Osteoblast (primary cell): ENCODE measurements around the gene EXOC3L4. TPM values are rescaled to one million over a fixed set of nuclear protein-coding genes. Genes with fewer than 3 reads are reported as not detected.

Experiments
- DNase-seq: peaks from one replicate; pipeline ENCODE4 v3.0.0; 2011; ENCODE audit warnings: low spot score, mixed read lengths; ENCODE audit not compliant: insufficient read length; ENCODE audit errors: missing footprints
- H2AFZ ChIP-seq: 2 replicates; pipeline ENCODE4 v1.6.0; 2011; ENCODE audit warnings: mild to moderate bottlenecking, low read length
- H3K27ac ChIP-seq: 2 replicates; pipeline ENCODE4 v1.5.1; 2011; ENCODE audit warnings: mild to moderate bottlenecking, low read depth, low read length, moderate library complexity
- H3K27me3 ChIP-seq: 2 replicates; pipeline ENCODE4 v1.6.0; 2012; ENCODE audit warnings: mild to moderate bottlenecking, control low read depth, inconsistent platforms, low read length, moderate library complexity; ENCODE audit not compliant: insufficient read depth
- H3K36me3 ChIP-seq: 2 replicates; pipeline ENCODE4 v1.5.1; 2011; ENCODE audit warnings: mild to moderate bottlenecking, low read length, control low read depth, moderate library complexity; ENCODE audit not compliant: insufficient read depth
- H3K4me1 ChIP-seq: 2 replicates; pipeline ENCODE4 v1.5.1; 2011; ENCODE audit warnings: mild to moderate bottlenecking, low read length, control low read depth, moderate library complexity; ENCODE audit not compliant: insufficient read depth
- H3K4me2 ChIP-seq: 2 replicates; pipeline ENCODE4 v1.6.0; 2011; ENCODE audit warnings: mild to moderate bottlenecking, low read length; ENCODE audit not compliant: insufficient read depth
- H3K4me3 ChIP-seq: fragments of 200-600 bp; sonication (generic); 3 replicates; pipeline ENCODE4 v1.5.1; 2012; ENCODE audit warnings: mild to moderate bottlenecking, low read length, inconsistent platforms; ENCODE audit not compliant: insufficient read depth
- H3K79me2 ChIP-seq: 2 replicates; pipeline ENCODE4 v1.6.0; 2012; ENCODE audit warnings: mild to moderate bottlenecking, low read length, control low read depth, inconsistent platforms; ENCODE audit not compliant: insufficient read depth
- H3K9me3 ChIP-seq: 2 replicates; pipeline ENCODE4 v1.5.1; 2011; ENCODE audit warnings: low read depth, low read length, control low read depth
- H4K20me1 ChIP-seq: 2 replicates; pipeline ENCODE4 v1.6.0; 2012; ENCODE audit warnings: mild to moderate bottlenecking, low read length, control low read depth; ENCODE audit not compliant: insufficient read depth
- total RNA-seq: library from RNA; depleted of rRNA; stranded (reverse); fragments of >200 nt; gene quantifications from 2 replicates; pipeline ENCODE4 v1.2.3, GENCODE V29; 2012
- TF ChIP-seq, protein P1 (sequence below): IDR thresholded peaks from 2 replicates; pipeline ENCODE4 v1.5.1; 2011; ENCODE audit warnings: mild to moderate bottlenecking, low read depth, low read length, moderate library complexity; ENCODE audit errors: extremely low read depth

EXOC3L4 gene
- total RNA-seq, 1 donor = not detected

DNA sequence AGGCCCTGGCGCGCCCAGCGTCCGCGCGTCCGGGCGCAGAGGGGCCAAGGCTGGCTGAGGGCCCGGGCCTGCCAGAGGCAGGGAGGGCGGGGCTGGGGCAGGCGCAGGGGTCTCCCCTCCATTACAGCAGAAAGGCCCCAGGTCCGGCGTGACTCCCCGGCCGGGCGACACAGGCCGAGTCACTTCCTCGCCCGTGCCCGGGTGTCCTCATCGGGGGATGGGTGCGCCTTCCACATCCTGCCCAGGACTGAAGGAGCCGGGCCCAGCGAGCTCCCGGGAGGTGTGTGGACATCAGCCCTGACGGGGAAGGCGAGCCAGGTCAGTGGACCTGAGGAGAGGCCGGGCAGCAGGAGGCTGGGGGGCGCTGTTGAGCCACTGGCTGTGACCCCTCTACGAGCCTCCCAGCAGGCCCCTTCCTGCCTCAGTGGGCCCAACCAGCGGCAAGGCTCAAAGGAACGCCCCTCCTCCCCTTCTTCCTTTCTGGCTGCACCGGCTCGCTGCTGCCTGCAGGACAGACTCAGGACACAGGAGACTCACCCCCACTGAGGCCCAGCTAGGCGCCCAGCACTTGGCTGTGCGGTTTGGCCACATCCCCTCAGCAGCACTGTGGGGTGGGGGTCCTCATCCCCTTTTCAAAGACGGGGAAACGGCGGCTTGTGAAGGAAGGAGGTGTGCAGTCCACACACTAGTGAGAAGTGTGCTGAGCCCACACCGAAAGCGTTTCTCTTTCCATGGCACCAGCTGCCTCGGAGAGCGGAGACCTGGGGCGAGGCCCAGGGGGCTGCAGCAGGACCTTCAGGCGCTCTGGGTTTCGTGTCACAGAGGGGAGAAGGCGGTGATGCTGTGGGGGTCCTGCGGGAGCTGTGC is 29.3 kb downstream of the EXOC3L4 start:
- Histone ChIP-seq H3K27me3 (no peaks in the 10 kb centered on the region), H4K20me1 (peaks cover 36% of the 10 kb centered on the region), H3K9me3 (no peaks in the 10 kb centered on the region), H3K4me2 (peak overlapping the region; percentile 84), H3K36me3 (peaks cover 5% of the 10 kb centered on the region), H3K79me2 (peaks cover 25% of the 10 kb centered on the region), H3K27ac (no peak overlapping the region), H2AFZ (peak overlapping the region; percentile 67), H3K4me1 (peaks cover 40% of the 10 kb centered on the region), H3K4me3 (peak overlapping the region; percentile 75)
- TF ChIP-seq, protein P1, sequence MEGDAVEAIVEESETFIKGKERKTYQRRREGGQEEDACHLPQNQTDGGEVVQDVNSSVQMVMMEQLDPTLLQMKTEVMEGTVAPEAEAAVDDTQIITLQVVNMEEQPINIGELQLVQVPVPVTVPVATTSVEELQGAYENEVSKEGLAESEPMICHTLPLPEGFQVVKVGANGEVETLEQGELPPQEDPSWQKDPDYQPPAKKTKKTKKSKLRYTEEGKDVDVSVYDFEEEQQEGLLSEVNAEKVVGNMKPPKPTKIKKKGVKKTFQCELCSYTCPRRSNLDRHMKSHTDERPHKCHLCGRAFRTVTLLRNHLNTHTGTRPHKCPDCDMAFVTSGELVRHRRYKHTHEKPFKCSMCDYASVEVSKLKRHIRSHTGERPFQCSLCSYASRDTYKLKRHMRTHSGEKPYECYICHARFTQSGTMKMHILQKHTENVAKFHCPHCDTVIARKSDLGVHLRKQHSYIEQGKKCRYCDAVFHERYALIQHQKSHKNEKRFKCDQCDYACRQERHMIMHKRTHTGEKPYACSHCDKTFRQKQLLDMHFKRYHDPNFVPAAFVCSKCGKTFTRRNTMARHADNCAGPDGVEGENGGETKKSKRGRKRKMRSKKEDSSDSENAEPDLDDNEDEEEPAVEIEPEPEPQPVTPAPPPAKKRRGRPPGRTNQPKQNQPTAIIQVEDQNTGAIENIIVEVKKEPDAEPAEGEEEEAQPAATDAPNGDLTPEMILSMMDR = peak; percentile 38
- DNase-seq = peak; percentile 98

DNA sequence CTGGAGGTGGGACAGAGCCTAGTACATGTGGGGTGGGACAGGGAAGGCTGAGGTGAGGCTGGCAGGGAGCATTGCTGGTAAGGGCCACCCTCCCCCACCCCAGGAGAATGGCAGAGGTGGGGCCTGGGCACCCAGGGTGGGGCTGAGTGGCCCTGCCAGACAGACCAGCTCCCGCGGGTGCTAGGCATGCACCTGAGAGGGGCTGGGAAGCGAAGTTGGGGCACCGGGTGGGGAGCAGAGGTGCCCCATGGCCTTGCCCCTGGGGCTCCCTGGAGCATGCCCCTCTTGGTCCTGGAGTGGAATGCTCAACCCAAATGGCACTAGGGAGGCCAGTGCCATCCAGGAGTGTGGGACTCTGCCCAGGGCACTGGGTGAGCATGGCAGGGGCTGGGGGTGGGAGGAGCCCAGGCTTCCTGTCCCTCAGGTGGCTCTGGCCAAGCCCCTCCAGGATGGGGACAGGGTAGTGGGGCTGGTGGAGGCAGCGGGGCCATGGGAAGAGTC is 30.0 kb downstream of the EXOC3L4 start:
- TF ChIP-seq, protein P1 = no peak
- H3K79me2 ChIP-seq = peaks cover 25% of the 10 kb centered on the region
- H3K27ac ChIP-seq = no peak overlapping the region
- H3K4me2 ChIP-seq = peak overlapping the region; percentile 84
- DNase-seq = peak; percentile 86
- peaks cover 41% of the 10 kb centered on the region for H4K20me1 ChIP-seq
- peaks cover 43% of the 10 kb centered on the region for H3K4me1 ChIP-seq
- H2AFZ ChIP-seq = no peak overlapping the region
- no peaks in the 10 kb centered on the region for H3K9me3 ChIP-seq
- peak overlapping the region; percentile 75 for H3K4me3 ChIP-seq
- H3K27me3 ChIP-seq = no peaks in the 10 kb centered on the region
- peaks cover 5% of the 10 kb centered on the region for H3K36me3 ChIP-seq

DNA sequence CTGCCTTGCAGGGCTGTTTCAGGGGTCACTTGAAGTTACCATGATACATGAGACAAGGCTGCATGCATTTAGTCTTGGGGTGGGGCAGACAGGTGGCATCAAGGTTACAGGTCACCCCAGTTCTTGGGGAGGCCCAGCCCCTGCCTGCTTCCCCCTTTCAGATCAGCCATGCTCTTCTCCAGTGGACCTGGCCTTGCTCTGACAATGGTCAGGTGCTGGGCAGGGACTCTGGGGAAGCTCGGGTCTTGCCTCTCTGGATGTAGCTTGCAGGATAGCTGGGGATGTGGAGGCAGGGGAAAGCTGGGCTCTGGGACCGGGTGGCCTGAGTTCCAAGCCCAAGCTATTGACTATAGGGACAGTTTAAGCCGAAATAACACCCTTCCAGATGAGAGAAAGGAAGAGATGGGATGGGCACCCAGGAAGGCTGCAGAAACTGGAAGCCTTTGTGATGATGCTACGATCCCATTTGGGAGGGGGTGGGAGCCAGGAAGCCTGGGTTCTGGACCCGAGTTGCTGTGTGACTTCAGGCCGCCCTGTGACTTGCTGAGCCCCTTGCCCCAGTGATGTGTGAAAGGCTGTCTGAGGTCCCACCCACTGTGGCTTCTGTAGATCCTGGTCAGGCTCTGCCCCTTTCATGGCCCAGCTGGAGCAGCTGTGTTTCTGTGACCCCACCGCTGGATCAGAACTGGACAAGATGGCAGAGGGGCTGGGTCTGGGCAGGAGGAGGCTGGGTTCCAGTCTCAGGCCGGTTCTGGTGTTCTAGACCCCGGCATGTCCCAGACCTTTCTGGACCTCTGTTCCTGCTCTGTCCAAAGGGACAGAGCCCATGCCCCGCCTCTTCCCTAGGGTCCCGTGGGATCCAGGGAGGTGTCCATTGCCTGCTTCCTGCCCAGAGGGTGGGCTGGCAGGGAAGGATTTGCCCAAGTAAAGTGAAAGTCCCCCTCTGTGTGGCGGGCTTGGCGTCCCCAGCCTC is 30.9 kb downstream of the EXOC3L4 start:
- Histone ChIP-seq H3K36me3 (peaks cover 7% of the 10 kb centered on the region), H3K4me3 (no peak overlapping the region), H3K27ac (no peak overlapping the region), H4K20me1 (peaks cover 45% of the 10 kb centered on the region), H3K27me3 (no peaks in the 10 kb centered on the region), H3K4me1 (peaks cover 49% of the 10 kb centered on the region), H3K9me3 (no peaks in the 10 kb centered on the region), H3K79me2 (peaks cover 25% of the 10 kb centered on the region), H3K4me2 (no peak overlapping the region), H2AFZ (no peak overlapping the region)
- DNase-seq = peak; percentile 92
- TF ChIP-seq, protein P1 = no peak
